ENCODE measurements around the gene ANK3.

ANK3 gene

GRCh38 chr10:60029475-60029874 lies 360.2 kb downstream of the ANK3 start:
- Histone ChIP-seq H3K4me1 (ENCODE audit: control insufficient read depth, insufficient read depth, low read depth, low read length) (no peaks in the 10 kb centered on the region), H2AK5ac (ENCODE audit: low read length, severe bottlenecking) (no peak overlapping the region), H3K27me3 (ENCODE audit: control insufficient read depth in 1 of 2, insufficient read depth in 1 of 2, low read length in 2 of 2) (no peaks in the 10 kb centered on the region), H3K18ac (ENCODE audit: low read depth in 1 of 2, low read length in 2 of 2) (no peak overlapping the region), H3K9ac (ENCODE audit: low read length) (peak overlapping the region; percentile 15), H3K79me1 (replicated peaks; ENCODE audit: low read length, poor library complexity, severe bottlenecking) (no peaks in the 10 kb centered on the region), H3K4ac (ENCODE audit: low read depth in 1 of 2, low read length in 2 of 2) (no peak overlapping the region), H2BK15ac (ENCODE audit: low read depth, poor library complexity, severe bottlenecking) (no peak overlapping the region), H3K14ac (ENCODE audit: low read length in 2 of 2) (no peak overlapping the region), H3K9me3 (ENCODE audit: control insufficient read depth, low read length) (no peaks in the 10 kb centered on the region), H3K4me2 (ENCODE audit: low read length, poor library complexity, severe bottlenecking) (no peak overlapping the region), H3K36me3 (ENCODE audit: control insufficient read depth in 1 of 2, insufficient read depth in 2 of 2, low read depth in 1 of 2, low read length in 2 of 2) (no peaks in the 10 kb centered on the region), H3K23ac (ENCODE audit: low read length in 2 of 2) (no peak overlapping the region), H2BK5ac (ENCODE audit: low read depth, low read length, poor library complexity, severe bottlenecking) (no peak overlapping the region), H4K91ac (ENCODE audit: low read length) (no peak overlapping the region), H2BK12ac (ENCODE audit: low read length in 2 of 2) (no peak overlapping the region), H3K4me3 (ENCODE audit: insufficient read depth in 1 of 2, low read depth in 1 of 2, low read length in 2 of 2) (no peak overlapping the region), H2BK120ac (ENCODE audit: low read depth, low read length) (no peak overlapping the region), H4K8ac (ENCODE audit: low read length) (no peak overlapping the region), H3K27ac (ENCODE audit: low read length, poor library complexity, severe bottlenecking) (no peak overlapping the region), H2AFZ (ENCODE audit: low read depth, low read length) (no peak overlapping the region)
- DNase-seq: no peak
- 100% methylated on average over 4 of the region's 6 CpGs for WGBS

- Histone ChIP-seq H3K27me3 (ENCODE audit: control insufficient read depth in 1 of 2, insufficient read depth in 1 of 2, low read length in 2 of 2) (no peaks in the 10 kb centered on the region), H2AK5ac (ENCODE audit: low read length, severe bottlenecking) (no peak overlapping the region), H3K14ac (ENCODE audit: low read length in 2 of 2) (no peak overlapping the region), H2BK120ac (ENCODE audit: low read depth, low read length) (no peak overlapping the region), H3K9me3 (ENCODE audit: control insufficient read depth, low read length) (no peaks in the 10 kb centered on the region), H2AFZ (ENCODE audit: low read depth, low read length) (no peak overlapping the region), H3K4me3 (ENCODE audit: insufficient read depth in 1 of 2, low read depth in 1 of 2, low read length in 2 of 2) (no peak overlapping the region), H2BK5ac (ENCODE audit: low read depth, low read length, poor library complexity, severe bottlenecking) (no peak overlapping the region), H3K9ac (ENCODE audit: low read length) (no peak overlapping the region), H4K91ac (ENCODE audit: low read length) (no peak overlapping the region), H3K36me3 (ENCODE audit: control insufficient read depth in 1 of 2, insufficient read depth in 2 of 2, low read depth in 1 of 2, low read length in 2 of 2) (no peaks in the 10 kb centered on the region), H4K8ac (ENCODE audit: low read length) (no peak overlapping the region), H2BK15ac (ENCODE audit: low read depth, poor library complexity, severe bottlenecking) (no peak overlapping the region), H3K4me2 (ENCODE audit: low read length, poor library complexity, severe bottlenecking) (no peak overlapping the region), H3K23ac (ENCODE audit: low read length in 2 of 2) (no peak overlapping the region), H3K18ac (ENCODE audit: low read depth in 1 of 2, low read length in 2 of 2) (no peak overlapping the region), H3K27ac (ENCODE audit: low read length, poor library complexity, severe bottlenecking) (no peak overlapping the region), H3K79me1 (replicated peaks; ENCODE audit: low read length, poor library complexity, severe bottlenecking) (no peaks in the 10 kb centered on the region), H2BK12ac (ENCODE audit: low read length in 2 of 2) (no peak overlapping the region), H3K4me1 (ENCODE audit: control insufficient read depth, insufficient read depth, low read depth, low read length) (no peaks in the 10 kb centered on the region), H3K4ac (ENCODE audit: low read depth in 1 of 2, low read length in 2 of 2) (no peak overlapping the region)
- no CpG with 5 or more reads among the region's 1 CpG for WGBS
- no peak for DNase-seq
Observed at GRCh38 chr10:60028081-60028480, 361.6 kb downstream of the ANK3 start.

- H3K27ac ChIP-seq (ENCODE audit: low read length, poor library complexity, severe bottlenecking): no peak overlapping the region
- DNase-seq: no peak
- no peaks in the 10 kb centered on the region for H3K9me3 ChIP-seq (ENCODE audit: control insufficient read depth, low read length)
- peak overlapping the region in 1 of 2 experiments; percentile 62 for H3K23ac ChIP-seq (ENCODE audit: low read length in 2 of 2)
- H3K36me3 ChIP-seq (ENCODE audit: control insufficient read depth in 1 of 2, insufficient read depth in 2 of 2, low read depth in 1 of 2, low read length in 2 of 2): no peaks in the 10 kb centered on the region
- peak overlapping the region in 1 of 2 experiments; percentile 53 for H3K18ac ChIP-seq (ENCODE audit: low read depth in 1 of 2, low read length in 2 of 2)
- no peak overlapping the region for H3K14ac ChIP-seq (ENCODE audit: low read length in 2 of 2)
- no peak overlapping the region for H2BK12ac ChIP-seq (ENCODE audit: low read length in 2 of 2)
- no peak overlapping the region for H3K4ac ChIP-seq (ENCODE audit: low read depth in 1 of 2, low read length in 2 of 2)
- no peaks in the 10 kb centered on the region for H3K27me3 ChIP-seq (ENCODE audit: control insufficient read depth in 1 of 2, insufficient read depth in 1 of 2, low read length in 2 of 2)
- WGBS: 100% methylated on average over 1 of the region's 1 CpG
- H3K9ac ChIP-seq (ENCODE audit: low read length): no peak overlapping the region
- H2BK120ac ChIP-seq (ENCODE audit: low read depth, low read length): no peak overlapping the region
- no peaks in the 10 kb centered on the region for H3K4me1 ChIP-seq (ENCODE audit: control insufficient read depth, insufficient read depth, low read depth, low read length)
- no peak overlapping the region for H2BK15ac ChIP-seq (ENCODE audit: low read depth, poor library complexity, severe bottlenecking)
- no peak overlapping the region for H3K4me2 ChIP-seq (ENCODE audit: low read length, poor library complexity, severe bottlenecking)
- H4K8ac ChIP-seq (ENCODE audit: low read length): no peak overlapping the region
- no peak overlapping the region for H2AFZ ChIP-seq (ENCODE audit: low read depth, low read length)
- H2AK5ac ChIP-seq (ENCODE audit: low read length, severe bottlenecking): no peak overlapping the region
- H3K79me1 ChIP-seq (replicated peaks; ENCODE audit: low read length, poor library complexity, severe bottlenecking): no peaks in the 10 kb centered on the region
- no peak overlapping the region for H3K4me3 ChIP-seq (ENCODE audit: insufficient read depth in 1 of 2, low read depth in 1 of 2, low read length in 2 of 2)
- no peak overlapping the region for H4K91ac ChIP-seq (ENCODE audit: low read length)
- no peak overlapping the region for H2BK5ac ChIP-seq (ENCODE audit: low read depth, low read length, poor library complexity, severe bottlenecking)
Observed at GRCh38 chr10:60025279-60025678, 364.4 kb downstream of the ANK3 start.

GRCh38 chr10:60024506-60024905 lies 365.2 kb downstream of the ANK3 start:
- no peak overlapping the region for H3K14ac ChIP-seq (ENCODE audit: low read length in 2 of 2)
- H3K4me3 ChIP-seq (ENCODE audit: insufficient read depth in 1 of 2, low read depth in 1 of 2, low read length in 2 of 2): no peak overlapping the region
- H3K4me1 ChIP-seq (ENCODE audit: control insufficient read depth, insufficient read depth, low read depth, low read length): no peaks in the 10 kb centered on the region
- H3K4me2 ChIP-seq (ENCODE audit: low read length, poor library complexity, severe bottlenecking): no peak overlapping the region
- H4K8ac ChIP-seq (ENCODE audit: low read length): no peak overlapping the region
- H4K91ac ChIP-seq (ENCODE audit: low read length): no peak overlapping the region
- H3K9me3 ChIP-seq (ENCODE audit: control insufficient read depth, low read length): no peaks in the 10 kb centered on the region
- H3K18ac ChIP-seq (ENCODE audit: low read depth in 1 of 2, low read length in 2 of 2): no peak overlapping the region
- DNase-seq: no peak
- H2AFZ ChIP-seq (ENCODE audit: low read depth, low read length): no peak overlapping the region
- H3K9ac ChIP-seq (ENCODE audit: low read length): no peak overlapping the region
- no peak overlapping the region for H2BK5ac ChIP-seq (ENCODE audit: low read depth, low read length, poor library complexity, severe bottlenecking)
- H3K27ac ChIP-seq (ENCODE audit: low read length, poor library complexity, severe bottlenecking): no peak overlapping the region
- no peak overlapping the region for H3K4ac ChIP-seq (ENCODE audit: low read depth in 1 of 2, low read length in 2 of 2)
- H2AK5ac ChIP-seq (ENCODE audit: low read length, severe bottlenecking): no peak overlapping the region
- H3K36me3 ChIP-seq (ENCODE audit: control insufficient read depth in 1 of 2, insufficient read depth in 2 of 2, low read depth in 1 of 2, low read length in 2 of 2): no peaks in the 10 kb centered on the region
- no peak overlapping the region for H2BK15ac ChIP-seq (ENCODE audit: low read depth, poor library complexity, severe bottlenecking)
- no peak overlapping the region for H2BK12ac ChIP-seq (ENCODE audit: low read length in 2 of 2)
- 87% methylated on average over 3 of the region's 4 CpGs for WGBS
- H3K79me1 ChIP-seq (replicated peaks; ENCODE audit: low read length, poor library complexity, severe bottlenecking): no peaks in the 10 kb centered on the region
- H2BK120ac ChIP-seq (ENCODE audit: low read depth, low read length): no peak overlapping the region
- H3K23ac ChIP-seq (ENCODE audit: low read length in 2 of 2): no peak overlapping the region
- no peaks in the 10 kb centered on the region for H3K27me3 ChIP-seq (ENCODE audit: control insufficient read depth in 1 of 2, insufficient read depth in 1 of 2, low read length in 2 of 2)

Measured in mesenchymal stem cell (in vitro differentiated cells and primary cell).